Measurements from ENCODE around the gene COPG2. TPM values are rescaled to one million over a fixed set of nuclear protein-coding genes. Genes with fewer than 3 reads are reported as not detected.

COPG2 gene
- total RNA-seq, 1 experiment from 2014 or later = 50.9 TPM

DNA sequence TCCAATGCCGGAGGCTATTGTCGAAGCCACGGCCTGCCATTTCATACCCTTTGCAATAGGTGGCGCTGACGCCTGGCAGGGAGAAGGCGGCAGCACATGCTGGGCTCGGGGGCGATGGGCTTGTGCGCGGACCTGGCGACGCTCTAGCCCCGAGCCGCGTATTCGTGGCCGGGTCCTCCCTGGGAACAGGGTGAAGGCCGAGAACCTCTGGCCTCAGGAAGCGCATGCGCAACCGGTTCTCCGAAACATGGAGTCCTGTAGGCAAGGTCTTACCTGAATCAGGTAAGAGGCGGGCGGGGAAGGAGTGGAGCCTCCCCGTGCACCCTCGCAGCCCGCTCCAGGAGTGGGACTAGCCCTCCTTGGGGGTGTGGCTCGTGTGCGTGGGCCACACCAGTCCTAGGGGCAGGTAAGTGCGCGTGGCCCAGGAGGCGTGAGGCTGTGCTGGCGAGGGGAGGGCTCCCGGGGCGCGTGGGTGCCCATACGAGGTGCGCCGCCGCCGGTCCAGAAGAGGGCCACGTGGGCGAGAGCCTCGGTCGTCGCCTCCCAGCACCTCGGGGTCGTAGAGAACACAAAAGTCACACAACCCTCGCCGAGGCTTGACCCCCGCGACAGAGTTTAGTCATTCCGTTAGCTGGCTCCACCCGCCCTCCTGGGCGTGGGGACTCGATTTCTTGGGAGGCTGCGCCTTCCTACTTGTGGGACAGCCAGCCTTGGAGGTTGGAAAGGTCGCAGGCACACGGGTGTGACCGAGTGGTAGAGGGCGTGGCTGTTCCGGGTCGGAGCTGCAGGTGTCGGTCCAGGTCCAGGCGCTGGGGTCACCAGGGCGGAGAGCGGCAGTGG, 182.2 kb downstream of the COPG2 start (continued):
- TF ChIP-seq, protein P1, sequence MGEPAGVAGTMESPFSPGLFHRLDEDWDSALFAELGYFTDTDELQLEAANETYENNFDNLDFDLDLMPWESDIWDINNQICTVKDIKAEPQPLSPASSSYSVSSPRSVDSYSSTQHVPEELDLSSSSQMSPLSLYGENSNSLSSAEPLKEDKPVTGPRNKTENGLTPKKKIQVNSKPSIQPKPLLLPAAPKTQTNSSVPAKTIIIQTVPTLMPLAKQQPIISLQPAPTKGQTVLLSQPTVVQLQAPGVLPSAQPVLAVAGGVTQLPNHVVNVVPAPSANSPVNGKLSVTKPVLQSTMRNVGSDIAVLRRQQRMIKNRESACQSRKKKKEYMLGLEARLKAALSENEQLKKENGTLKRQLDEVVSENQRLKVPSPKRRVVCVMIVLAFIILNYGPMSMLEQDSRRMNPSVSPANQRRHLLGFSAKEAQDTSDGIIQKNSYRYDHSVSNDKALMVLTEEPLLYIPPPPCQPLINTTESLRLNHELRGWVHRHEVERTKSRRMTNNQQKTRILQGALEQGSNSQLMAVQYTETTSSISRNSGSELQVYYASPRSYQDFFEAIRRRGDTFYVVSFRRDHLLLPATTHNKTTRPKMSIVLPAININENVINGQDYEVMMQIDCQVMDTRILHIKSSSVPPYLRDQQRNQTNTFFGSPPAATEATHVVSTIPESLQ (CRISPR knock-in tag; IDR thresholded peaks at IDR 0.05) = peak; percentile 15; the same call in 1 of the 2 replicates
- TF ChIP-seq NR2C2 (CRISPR knock-in tag; IDR thresholded peaks at IDR 0.05) = no peak
- TF ChIP-seq, protein P2, sequence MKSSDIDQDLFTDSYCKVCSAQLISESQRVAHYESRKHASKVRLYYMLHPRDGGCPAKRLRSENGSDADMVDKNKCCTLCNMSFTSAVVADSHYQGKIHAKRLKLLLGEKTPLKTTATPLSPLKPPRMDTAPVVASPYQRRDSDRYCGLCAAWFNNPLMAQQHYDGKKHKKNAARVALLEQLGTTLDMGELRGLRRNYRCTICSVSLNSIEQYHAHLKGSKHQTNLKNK (CRISPR knock-in tag; IDR thresholded peaks at IDR 0.05) = no peak
- peak; percentile 77 for TF ChIP-seq MYBL2 (CRISPR knock-in tag; IDR thresholded peaks at IDR 0.05)
- TF ChIP-seq, protein P3, sequence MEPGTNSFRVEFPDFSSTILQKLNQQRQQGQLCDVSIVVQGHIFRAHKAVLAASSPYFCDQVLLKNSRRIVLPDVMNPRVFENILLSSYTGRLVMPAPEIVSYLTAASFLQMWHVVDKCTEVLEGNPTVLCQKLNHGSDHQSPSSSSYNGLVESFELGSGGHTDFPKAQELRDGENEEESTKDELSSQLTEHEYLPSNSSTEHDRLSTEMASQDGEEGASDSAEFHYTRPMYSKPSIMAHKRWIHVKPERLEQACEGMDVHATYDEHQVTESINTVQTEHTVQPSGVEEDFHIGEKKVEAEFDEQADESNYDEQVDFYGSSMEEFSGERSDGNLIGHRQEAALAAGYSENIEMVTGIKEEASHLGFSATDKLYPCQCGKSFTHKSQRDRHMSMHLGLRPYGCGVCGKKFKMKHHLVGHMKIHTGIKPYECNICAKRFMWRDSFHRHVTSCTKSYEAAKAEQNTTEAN (CRISPR knock-in tag; IDR thresholded peaks at IDR 0.05) = peak; percentile 81
- TF ChIP-seq, protein P4, sequence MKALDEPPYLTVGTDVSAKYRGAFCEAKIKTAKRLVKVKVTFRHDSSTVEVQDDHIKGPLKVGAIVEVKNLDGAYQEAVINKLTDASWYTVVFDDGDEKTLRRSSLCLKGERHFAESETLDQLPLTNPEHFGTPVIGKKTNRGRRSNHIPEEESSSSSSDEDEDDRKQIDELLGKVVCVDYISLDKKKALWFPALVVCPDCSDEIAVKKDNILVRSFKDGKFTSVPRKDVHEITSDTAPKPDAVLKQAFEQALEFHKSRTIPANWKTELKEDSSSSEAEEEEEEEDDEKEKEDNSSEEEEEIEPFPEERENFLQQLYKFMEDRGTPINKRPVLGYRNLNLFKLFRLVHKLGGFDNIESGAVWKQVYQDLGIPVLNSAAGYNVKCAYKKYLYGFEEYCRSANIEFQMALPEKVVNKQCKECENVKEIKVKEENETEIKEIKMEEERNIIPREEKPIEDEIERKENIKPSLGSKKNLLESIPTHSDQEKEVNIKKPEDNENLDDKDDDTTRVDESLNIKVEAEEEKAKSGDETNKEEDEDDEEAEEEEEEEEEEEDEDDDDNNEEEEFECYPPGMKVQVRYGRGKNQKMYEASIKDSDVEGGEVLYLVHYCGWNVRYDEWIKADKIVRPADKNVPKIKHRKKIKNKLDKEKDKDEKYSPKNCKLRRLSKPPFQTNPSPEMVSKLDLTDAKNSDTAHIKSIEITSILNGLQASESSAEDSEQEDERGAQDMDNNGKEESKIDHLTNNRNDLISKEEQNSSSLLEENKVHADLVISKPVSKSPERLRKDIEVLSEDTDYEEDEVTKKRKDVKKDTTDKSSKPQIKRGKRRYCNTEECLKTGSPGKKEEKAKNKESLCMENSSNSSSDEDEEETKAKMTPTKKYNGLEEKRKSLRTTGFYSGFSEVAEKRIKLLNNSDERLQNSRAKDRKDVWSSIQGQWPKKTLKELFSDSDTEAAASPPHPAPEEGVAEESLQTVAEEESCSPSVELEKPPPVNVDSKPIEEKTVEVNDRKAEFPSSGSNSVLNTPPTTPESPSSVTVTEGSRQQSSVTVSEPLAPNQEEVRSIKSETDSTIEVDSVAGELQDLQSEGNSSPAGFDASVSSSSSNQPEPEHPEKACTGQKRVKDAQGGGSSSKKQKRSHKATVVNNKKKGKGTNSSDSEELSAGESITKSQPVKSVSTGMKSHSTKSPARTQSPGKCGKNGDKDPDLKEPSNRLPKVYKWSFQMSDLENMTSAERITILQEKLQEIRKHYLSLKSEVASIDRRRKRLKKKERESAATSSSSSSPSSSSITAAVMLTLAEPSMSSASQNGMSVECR (CRISPR knock-in tag; IDR thresholded peaks at IDR 0.05; ENCODE audit: borderline replicate concordance) = peak; percentile 92; the same call in 1 of the 2 replicates

DNA sequence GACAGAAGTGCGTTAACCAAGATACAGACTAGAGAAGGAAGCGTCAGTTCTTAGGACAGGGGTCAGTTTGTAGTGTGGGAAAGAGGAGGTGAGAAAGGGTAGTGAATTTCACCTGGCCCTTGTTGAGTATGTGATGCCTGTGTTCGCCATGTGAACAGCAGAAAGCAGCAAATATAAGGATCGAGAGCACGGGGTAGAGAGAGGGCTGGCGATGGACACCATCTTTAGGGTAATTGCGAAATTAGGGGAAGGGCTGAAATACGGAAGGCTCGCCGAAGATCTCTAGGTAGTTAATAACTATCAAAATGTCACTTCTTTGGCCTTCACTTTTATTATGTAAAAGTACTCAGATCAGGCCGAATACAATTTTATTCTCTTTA, 182.8 kb downstream of the COPG2 start:
- Mint-ChIP-seq H3K27ac (no peak overlapping the region), H3K4me3 (peak overlapping the region; percentile 75), H3K4me1 (peaks cover 37% of the 10 kb centered on the region), H3K36me3 (no peaks in the 10 kb centered on the region), H3K27me3 (ENCODE audit: low read depth) (peaks cover 13% of the 10 kb centered on the region), H3K9me3 (0 out of 2 replicates have a peak, but pooled peaks cover 5% of the 10 kb centered on the region)
- DNase-seq (ENCODE audit: low spot score) = no peak
- no peak for TF ChIP-seq ELF4 (CRISPR knock-in tag; IDR thresholded peaks at IDR 0.05; ENCODE audit: low read depth)
- TF ChIP-seq, protein P5, sequence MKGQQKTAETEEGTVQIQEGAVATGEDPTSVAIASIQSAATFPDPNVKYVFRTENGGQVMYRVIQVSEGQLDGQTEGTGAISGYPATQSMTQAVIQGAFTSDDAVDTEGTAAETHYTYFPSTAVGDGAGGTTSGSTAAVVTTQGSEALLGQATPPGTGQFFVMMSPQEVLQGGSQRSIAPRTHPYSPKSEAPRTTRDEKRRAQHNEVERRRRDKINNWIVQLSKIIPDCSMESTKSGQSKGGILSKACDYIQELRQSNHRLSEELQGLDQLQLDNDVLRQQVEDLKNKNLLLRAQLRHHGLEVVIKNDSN (CRISPR knock-in tag; IDR thresholded peaks at IDR 0.05) = no peak
- ChIA-PET CTCF (interaction anchor here (0.6 to 0.8 kb wide), 2 partner anchors 10 to 271 kb away, joined by 3 read pairs; no protein-coding TSS in a partner anchor), POLR2A (no interaction called here)
- no peak for ATAC-seq

DNA sequence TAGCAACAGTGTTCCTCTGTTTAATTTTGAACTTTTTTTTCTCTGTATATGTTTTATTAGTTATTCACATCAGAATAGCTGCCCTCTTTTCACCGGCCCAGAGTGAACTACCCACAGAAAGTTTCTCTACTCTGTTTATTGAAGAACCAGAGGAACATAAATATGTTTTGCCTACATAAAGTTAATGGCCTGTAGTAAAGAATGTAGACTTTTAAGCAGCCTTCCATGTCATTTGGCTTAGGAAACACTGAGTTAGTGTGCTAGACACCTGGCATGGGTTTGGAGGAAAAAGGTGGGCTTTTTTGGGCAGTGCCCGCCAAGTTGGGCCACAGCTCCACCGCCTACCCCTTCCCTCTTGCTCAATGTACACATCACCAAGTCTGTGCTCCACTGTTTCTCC, 185.5 kb downstream of the COPG2 start:
- peaks cover 13% of the 10 kb centered on the region for H3K27me3 Mint-ChIP-seq (ENCODE audit: low read depth)
- POLR2A ChIA-PET = no interaction called here
- CTCF ChIA-PET = no interaction called here
- no peak overlapping the region for H3K4me3 Mint-ChIP-seq
- no peaks in the 10 kb centered on the region for H3K36me3 Mint-ChIP-seq
- ATAC-seq = no peak
- no peak overlapping the region for H3K27ac Mint-ChIP-seq
- peaks cover 13% of the 10 kb centered on the region for H3K4me1 Mint-ChIP-seq
- peaks cover 9% of the 10 kb centered on the region; the same call in 1 of the 2 replicates for H3K9me3 Mint-ChIP-seq
- no peak for DNase-seq (ENCODE audit: low spot score)
- TF ChIP-seq NFATC4 (CRISPR knock-in tag; IDR thresholded peaks at IDR 0.05) (no peak), ATF1 (CRISPR knock-in tag; IDR thresholded peaks at IDR 0.05) (no peak), ZNF317 (CRISPR knock-in tag; IDR thresholded peaks at IDR 0.05; ENCODE audit: borderline replicate concordance, low read depth) (no peak), TCF7 (CRISPR knock-in tag; IDR thresholded peaks at IDR 0.05; ENCODE audit: low read depth) (no peak), RELA (CRISPR knock-in tag; IDR thresholded peaks at IDR 0.05; ENCODE audit: borderline replicate concordance) (no peak), ZNF671 (CRISPR knock-in tag; IDR thresholded peaks at IDR 0.05) (no peak), CBFB (CRISPR knock-in tag; IDR thresholded peaks at IDR 0.05; ENCODE audit: low read depth) (no peak)
- TF ChIP-seq, protein P1 (CRISPR knock-in tag; IDR thresholded peaks at IDR 0.05) = no peak
- TF ChIP-seq, protein P6, sequence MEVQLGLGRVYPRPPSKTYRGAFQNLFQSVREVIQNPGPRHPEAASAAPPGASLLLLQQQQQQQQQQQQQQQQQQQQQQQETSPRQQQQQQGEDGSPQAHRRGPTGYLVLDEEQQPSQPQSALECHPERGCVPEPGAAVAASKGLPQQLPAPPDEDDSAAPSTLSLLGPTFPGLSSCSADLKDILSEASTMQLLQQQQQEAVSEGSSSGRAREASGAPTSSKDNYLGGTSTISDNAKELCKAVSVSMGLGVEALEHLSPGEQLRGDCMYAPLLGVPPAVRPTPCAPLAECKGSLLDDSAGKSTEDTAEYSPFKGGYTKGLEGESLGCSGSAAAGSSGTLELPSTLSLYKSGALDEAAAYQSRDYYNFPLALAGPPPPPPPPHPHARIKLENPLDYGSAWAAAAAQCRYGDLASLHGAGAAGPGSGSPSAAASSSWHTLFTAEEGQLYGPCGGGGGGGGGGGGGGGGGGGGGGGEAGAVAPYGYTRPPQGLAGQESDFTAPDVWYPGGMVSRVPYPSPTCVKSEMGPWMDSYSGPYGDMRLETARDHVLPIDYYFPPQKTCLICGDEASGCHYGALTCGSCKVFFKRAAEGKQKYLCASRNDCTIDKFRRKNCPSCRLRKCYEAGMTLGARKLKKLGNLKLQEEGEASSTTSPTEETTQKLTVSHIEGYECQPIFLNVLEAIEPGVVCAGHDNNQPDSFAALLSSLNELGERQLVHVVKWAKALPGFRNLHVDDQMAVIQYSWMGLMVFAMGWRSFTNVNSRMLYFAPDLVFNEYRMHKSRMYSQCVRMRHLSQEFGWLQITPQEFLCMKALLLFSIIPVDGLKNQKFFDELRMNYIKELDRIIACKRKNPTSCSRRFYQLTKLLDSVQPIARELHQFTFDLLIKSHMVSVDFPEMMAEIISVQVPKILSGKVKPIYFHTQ (CRISPR knock-in tag; IDR thresholded peaks at IDR 0.05) = no peak
- TF ChIP-seq, protein P7, sequence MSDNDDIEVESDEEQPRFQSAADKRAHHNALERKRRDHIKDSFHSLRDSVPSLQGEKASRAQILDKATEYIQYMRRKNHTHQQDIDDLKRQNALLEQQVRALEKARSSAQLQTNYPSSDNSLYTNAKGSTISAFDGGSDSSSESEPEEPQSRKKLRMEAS (CRISPR knock-in tag; IDR thresholded peaks at IDR 0.05) = no peak
